Measurements from ENCODE around the gene MYL4. TPM values are rescaled to one million over a fixed set of nuclear protein-coding genes. Genes with fewer than 3 reads are reported as not detected.

MYL4 gene
- total and polyA plus RNA-seq, 8 donors: 0.20 to 5.7 (median 1.7) TPM; not detected in 3

GRCh38 chr17:47229535-47230443 is 20.6 kb downstream of the MYL4 start:
- peak overlapping the region; percentile 12 to 28 (median 20) for H3K4me3 ChIP-seq
- peak; percentile 85 to 96 for DNase-seq
- no peaks in the 10 kb centered on the region for H3K36me3 ChIP-seq
- TF ChIP-seq POLR2AphosphoS5 (IDR thresholded peaks at IDR 0.05): peak; percentile 52 to 91 (median 77)
- peak in 6 of 7 experiments; percentile 48 to 99 (median 98) for TF ChIP-seq CTCF (IDR thresholded peaks at IDR 0.05)
- no peak for TF ChIP-seq EP300 (IDR thresholded peaks at IDR 0.05)
- no peak for TF ChIP-seq POLR2A (IDR thresholded peaks at IDR 0.05)
- peaks cover 11 to 38% (median 28%) of the 10 kb centered on the region in 4 donors for H3K4me1 ChIP-seq
- H3K27ac ChIP-seq: peak overlapping the region in 4 of 5 donors; percentile 10 to 72 (median 46)
- WGBS, 5 donors: 8 to 11% (median 10%) methylated on average over 22 of the region's 22 CpGs
- no peaks in the 10 kb centered on the region for H3K27me3 ChIP-seq
- H3K9me3 ChIP-seq: no peaks in the 10 kb centered on the region
- intact Hi-C loops (cut with DNase I; ENCODE audit: low total_unique reads): no loop called here

DNA sequence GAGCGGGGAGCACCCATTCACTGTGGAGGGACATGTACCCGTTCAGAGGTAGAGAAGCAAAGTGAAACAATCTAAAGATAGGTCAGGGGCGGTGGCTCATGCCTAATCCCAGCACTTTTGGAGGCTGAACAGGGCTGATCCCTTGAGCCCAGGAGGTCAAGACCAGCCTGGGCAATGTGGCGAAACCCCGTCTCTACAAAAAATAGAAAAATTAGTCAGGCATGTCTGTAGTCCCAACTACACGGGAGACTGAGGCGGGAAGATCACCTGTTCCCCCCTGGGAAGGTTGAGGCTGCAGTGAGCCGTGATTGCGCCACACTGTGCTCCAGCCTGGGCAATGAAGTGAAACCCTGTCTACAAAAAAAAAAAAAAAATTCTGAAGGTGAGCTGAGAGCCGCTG is 21.7 kb downstream of the MYL4 start:
- H3K4me3 ChIP-seq: no peak overlapping the region
- H3K9me3 ChIP-seq: no peaks in the 10 kb centered on the region
- H3K27ac ChIP-seq: peak overlapping the region in 2 of 5 donors; percentile 10 to 72
- H3K36me3 ChIP-seq: no peaks in the 10 kb centered on the region
- H3K4me1 ChIP-seq: peaks cover 6 to 27% (median 18%) of the 10 kb centered on the region in 4 donors
- 84 to 88% (median 86%) methylated on average over 10 of the region's 10 CpGs for whole genome bisulfite sequencing, 5 donors
- H3K27me3 ChIP-seq: no peaks in the 10 kb centered on the region
- no peak for DNase-seq
- intact Hi-C loops (cut with DNase I; ENCODE audit: low total_unique reads): no loop called here
- TF ChIP-seq EP300 (IDR thresholded peaks at IDR 0.05) (no peak), POLR2AphosphoS5 (IDR thresholded peaks at IDR 0.05) (no peak), CTCF (IDR thresholded peaks at IDR 0.05) (no peak), POLR2A (IDR thresholded peaks at IDR 0.05) (no peak)

DNA sequence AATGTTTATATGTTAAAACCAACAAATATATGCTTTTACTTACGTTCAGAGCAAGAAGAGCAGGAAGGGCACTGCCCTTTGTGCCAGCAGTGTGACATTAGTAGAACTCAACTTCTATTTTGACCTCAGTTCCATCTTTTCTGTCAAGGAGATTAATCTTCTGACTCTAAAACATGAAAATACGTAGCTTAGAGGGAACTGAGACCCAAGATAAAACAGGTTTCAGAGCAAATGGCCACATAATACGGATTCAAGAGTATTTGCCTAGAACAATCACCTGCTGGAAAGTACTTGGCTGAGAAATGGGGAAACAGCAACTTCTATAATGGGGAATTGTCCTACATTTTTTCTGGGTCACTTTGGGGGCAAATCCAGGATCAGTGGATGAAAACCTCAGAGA is 22.2 kb downstream of the MYL4 start:
- Histone ChIP-seq H3K9me3 (no peaks in the 10 kb centered on the region), H3K36me3 (no peaks in the 10 kb centered on the region), H3K4me3 (no peak overlapping the region), H3K27me3 (no peaks in the 10 kb centered on the region), H3K4me1 (peaks cover 1 to 23% (median 13%) of the 10 kb centered on the region in 4 donors), H3K27ac (no peak overlapping the region)
- DNase-seq: no peak
- 58 to 85% (median 72%) methylated on average over 3 of the region's 3 CpGs for WGBS, 5 donors
- no peak for TF ChIP-seq POLR2AphosphoS5 (IDR thresholded peaks at IDR 0.05)
- TF ChIP-seq CTCF (IDR thresholded peaks at IDR 0.05): no peak
- TF ChIP-seq EP300 (IDR thresholded peaks at IDR 0.05): no peak
- TF ChIP-seq POLR2A (IDR thresholded peaks at IDR 0.05): no peak
- intact Hi-C loops (cut with DNase I; ENCODE audit: low total_unique reads): no loop called here

GRCh38 chr17:47231866-47232265 is 22.7 kb downstream of the MYL4 start:
- Histone ChIP-seq H3K27ac (no peak overlapping the region), H3K4me3 (no peak overlapping the region), H3K9me3 (peaks cover 0 to 2% (median 0%) of the 10 kb centered on the region in 4 donors), H3K27me3 (no peaks in the 10 kb centered on the region), H3K36me3 (no peaks in the 10 kb centered on the region), H3K4me1 (peaks cover 0 to 17% (median 11%) of the 10 kb centered on the region in 4 donors)
- intact Hi-C loops (cut with DNase I; ENCODE audit: low total_unique reads): no loop called here
- TF ChIP-seq POLR2AphosphoS5 (IDR thresholded peaks at IDR 0.05): no peak
- TF ChIP-seq EP300 (IDR thresholded peaks at IDR 0.05): no peak
- TF ChIP-seq POLR2A (IDR thresholded peaks at IDR 0.05): no peak
- TF ChIP-seq CTCF (IDR thresholded peaks at IDR 0.05): no peak
- WGBS, 5 donors: 86 to 91% (median 90%) methylated on average over 3 of the region's 3 CpGs
- no peak for DNase-seq

Measured in stomach (tissue), 9 donors.